ENCODE data around the gene TNFSF15. TPM values are rescaled to one million over a fixed set of nuclear protein-coding genes. Genes with fewer than 3 reads are reported as not detected.
"Not testable (repeated sequence)": the region's sequence is repeated elsewhere in the genome, so short reads cannot be mapped to it uniquely, and the experiment has no call there.

The TNFSF15 gene
- total RNA-seq, 4 donors from 2014 or later = 0.15 to 3.3 TPM; not detected in 2

DNA sequence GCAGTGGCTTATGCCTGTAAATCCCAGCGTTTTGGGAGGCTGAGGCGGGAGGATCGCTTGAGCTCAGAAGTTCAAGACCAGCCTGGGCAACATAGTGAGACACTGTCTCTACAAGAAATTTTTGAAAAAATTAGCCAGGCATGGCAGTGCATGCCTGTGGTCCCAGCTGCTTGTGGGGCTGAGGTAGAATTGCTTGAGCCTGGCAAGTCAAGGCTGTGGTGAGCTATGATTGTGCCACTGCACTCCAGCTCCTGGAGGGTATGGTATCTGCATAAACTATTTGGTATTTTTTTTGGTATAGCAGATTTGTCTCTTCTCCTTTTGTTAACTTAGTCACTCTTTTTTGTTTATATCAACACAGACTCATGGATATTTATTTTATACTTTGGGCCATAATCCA, 62.4 kb downstream of the TNFSF15 start:
- H3K27me3 ChIP-seq = no peaks in the 10 kb centered on the region
- no peak for DNase-seq
- no peaks in the 10 kb centered on the region for H3K4me1 ChIP-seq
- no peaks in the 10 kb centered on the region for H3K9me3 ChIP-seq
- intact Hi-C loops (cut with DNase I; ENCODE audit: low total_unique reads) = no loop called here
- H3K36me3 ChIP-seq = no peaks in the 10 kb centered on the region
- H3K4me3 ChIP-seq = no peak overlapping the region
- no peak for TF ChIP-seq POLR2A (IDR thresholded peaks at IDR 0.05)
- TF ChIP-seq, protein P1, sequence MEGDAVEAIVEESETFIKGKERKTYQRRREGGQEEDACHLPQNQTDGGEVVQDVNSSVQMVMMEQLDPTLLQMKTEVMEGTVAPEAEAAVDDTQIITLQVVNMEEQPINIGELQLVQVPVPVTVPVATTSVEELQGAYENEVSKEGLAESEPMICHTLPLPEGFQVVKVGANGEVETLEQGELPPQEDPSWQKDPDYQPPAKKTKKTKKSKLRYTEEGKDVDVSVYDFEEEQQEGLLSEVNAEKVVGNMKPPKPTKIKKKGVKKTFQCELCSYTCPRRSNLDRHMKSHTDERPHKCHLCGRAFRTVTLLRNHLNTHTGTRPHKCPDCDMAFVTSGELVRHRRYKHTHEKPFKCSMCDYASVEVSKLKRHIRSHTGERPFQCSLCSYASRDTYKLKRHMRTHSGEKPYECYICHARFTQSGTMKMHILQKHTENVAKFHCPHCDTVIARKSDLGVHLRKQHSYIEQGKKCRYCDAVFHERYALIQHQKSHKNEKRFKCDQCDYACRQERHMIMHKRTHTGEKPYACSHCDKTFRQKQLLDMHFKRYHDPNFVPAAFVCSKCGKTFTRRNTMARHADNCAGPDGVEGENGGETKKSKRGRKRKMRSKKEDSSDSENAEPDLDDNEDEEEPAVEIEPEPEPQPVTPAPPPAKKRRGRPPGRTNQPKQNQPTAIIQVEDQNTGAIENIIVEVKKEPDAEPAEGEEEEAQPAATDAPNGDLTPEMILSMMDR (IDR thresholded peaks at IDR 0.05) = no peak
- H3K27ac ChIP-seq = no peak overlapping the region

DNA sequence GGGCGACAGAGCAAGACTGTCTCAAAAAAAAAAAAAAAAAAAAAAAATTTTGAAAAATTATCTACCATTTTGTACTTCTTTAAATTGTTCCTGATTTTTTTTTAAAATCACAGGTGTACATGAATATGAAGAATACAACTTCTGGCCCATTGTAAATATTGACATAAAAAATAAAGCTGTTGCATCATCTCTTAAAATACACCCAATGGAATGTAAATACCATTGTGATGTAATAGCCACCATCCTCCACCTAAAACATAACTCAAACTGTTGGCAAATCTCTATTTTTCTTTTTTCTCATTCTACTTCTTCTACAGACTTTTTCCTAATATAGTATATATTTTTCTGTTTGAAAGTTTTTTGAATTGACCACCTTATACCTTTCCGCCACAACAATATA, 62.9 kb downstream of the TNFSF15 start:
- no peak for DNase-seq
- Histone ChIP-seq H3K4me1 (no peaks in the 10 kb centered on the region), H3K9me3 (no peaks in the 10 kb centered on the region), H3K27ac (no peak overlapping the region), H3K4me3 (no peak overlapping the region), H3K36me3 (no peaks in the 10 kb centered on the region), H3K27me3 (no peaks in the 10 kb centered on the region)
- intact Hi-C loops (cut with DNase I; ENCODE audit: low total_unique reads) = no loop called here
- no peak for TF ChIP-seq POLR2A (IDR thresholded peaks at IDR 0.05)
- TF ChIP-seq, protein P1 (IDR thresholded peaks at IDR 0.05) = no peak

DNA sequence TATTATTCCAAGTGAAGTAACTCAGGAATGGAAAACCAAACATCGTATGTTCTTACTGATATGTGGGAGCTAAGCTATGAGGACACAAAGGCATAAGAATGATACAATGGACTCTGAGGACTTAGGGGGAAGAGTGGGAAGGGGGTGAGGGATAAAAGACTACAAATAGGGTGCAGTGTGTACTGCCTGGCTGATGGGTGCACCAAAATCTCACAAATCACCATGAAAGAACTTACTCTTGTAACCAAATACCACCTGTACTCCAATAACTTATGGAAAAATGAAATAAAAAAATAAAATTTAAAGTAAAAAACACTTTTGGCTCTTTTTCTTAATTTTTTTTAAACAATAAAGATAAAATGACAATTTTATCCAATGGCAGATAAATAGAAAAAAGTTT, 64.3 kb downstream of the TNFSF15 start:
- H3K27ac ChIP-seq; H3K9me3 ChIP-seq; H3K4me3 ChIP-seq; intact Hi-C loops (cut with DNase I; ENCODE audit: low total_unique reads); H3K4me1 ChIP-seq; DNase-seq; H3K36me3 ChIP-seq; H3K27me3 ChIP-seq: not testable (repeated sequence)

DNA sequence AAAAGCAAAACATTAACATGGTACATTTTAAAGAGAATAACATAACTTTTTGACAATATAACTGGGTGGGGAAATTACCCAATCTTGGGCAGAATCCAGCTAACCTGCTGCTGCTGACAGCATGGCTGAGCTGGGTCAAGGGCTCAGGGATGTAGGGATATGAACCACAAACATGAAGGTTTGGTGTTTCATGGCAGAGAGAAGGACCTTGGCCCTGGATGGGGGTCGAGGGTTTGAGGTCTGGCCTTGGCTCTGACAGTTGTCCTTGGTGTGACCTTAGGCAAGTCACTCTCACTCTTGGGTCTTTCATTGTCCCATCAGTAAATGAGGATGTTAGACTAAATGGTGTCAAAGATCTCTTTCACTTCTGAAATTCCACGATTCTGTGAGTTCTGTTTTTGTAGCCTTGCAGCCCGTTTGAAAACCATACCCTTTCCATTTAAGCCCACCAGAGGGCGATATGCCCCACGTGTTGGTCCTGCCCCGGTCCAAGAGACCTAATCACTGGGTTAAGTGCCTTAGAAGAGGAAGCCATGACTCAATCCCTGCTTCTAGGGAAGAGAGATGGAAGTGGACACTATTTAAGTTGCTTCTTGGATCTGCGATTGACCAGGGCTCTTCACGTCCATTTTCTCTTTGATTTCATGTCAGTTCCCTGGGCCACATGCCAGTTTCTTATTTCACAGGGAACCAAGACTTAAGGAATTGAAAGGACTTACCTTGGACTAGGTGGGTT, 67.1 kb downstream of the TNFSF15 start:
- H3K36me3 ChIP-seq = no peaks in the 10 kb centered on the region
- TF ChIP-seq, protein P1 (IDR thresholded peaks at IDR 0.05) = peak; percentile 67 to 81 (median 72)
- no peak for TF ChIP-seq POLR2A (IDR thresholded peaks at IDR 0.05)
- H3K9me3 ChIP-seq = no peaks in the 10 kb centered on the region
- no peaks in the 10 kb centered on the region for H3K4me1 ChIP-seq
- intact Hi-C loops (cut with DNase I; ENCODE audit: low total_unique reads) = no loop called here
- no peak overlapping the region for H3K27ac ChIP-seq
- peak; percentile 44 to 60 for DNase-seq
- H3K4me3 ChIP-seq = no peak overlapping the region
- no peaks in the 10 kb centered on the region for H3K27me3 ChIP-seq

DNA sequence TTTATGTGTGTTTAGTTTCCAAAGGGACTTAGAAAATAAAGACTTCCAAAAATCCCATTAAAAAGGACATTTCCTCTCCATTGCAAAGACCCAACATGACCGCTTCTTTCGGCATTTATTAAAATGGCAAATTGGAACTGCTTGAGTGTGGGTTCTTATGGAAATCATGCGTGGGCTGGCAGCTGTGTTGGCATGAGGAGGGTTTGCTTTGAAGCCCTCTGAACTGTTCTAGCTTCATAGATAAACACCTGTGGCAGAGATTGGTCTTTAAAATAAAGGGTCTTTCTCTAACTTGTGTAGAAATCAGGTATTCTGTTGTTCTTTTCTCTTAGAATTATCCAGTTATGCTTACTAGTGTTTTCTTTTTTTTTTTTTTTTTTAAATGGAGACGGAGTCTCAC, 68.0 kb downstream of the TNFSF15 start:
- TF ChIP-seq, protein P1 (IDR thresholded peaks at IDR 0.05) = no peak
- no peak for TF ChIP-seq POLR2A (IDR thresholded peaks at IDR 0.05)
- no peak overlapping the region for H3K4me3 ChIP-seq
- intact Hi-C loops (cut with DNase I; ENCODE audit: low total_unique reads) = no loop called here
- no peak overlapping the region for H3K27ac ChIP-seq
- no peaks in the 10 kb centered on the region for H3K27me3 ChIP-seq
- H3K4me1 ChIP-seq = no peaks in the 10 kb centered on the region
- no peak for DNase-seq
- no peaks in the 10 kb centered on the region for H3K9me3 ChIP-seq
- no peaks in the 10 kb centered on the region for H3K36me3 ChIP-seq

Data from uterus (tissue), 4 donors.